MCF 10A (cell line): ENCODE data around the gene SCLT1. TPM values are rescaled to one million over a fixed set of nuclear protein-coding genes. Genes with fewer than 3 reads are reported as not detected.

Source experiments
- BruUV-seq: library from RNA; stranded (reverse); fragments of 400-500 nt; replicated peaks from 2 replicates; lab custom pipeline; 2021; lab: Mats Ljungman, UMichigan
- CTCF ChIA-PET: fragments of 300-600 bp; sonication (Branson Sonifier 250); formaldehyde crosslinking; extraction: SDS; loops from one replicate; lab custom pipeline; 2021; ENCODE audit warnings: antibody characterized with exemption, inconsistent platforms; lab: Yijun Ruan, JAX
- POLR2A ChIA-PET: fragments of 300-600, 350-650 bp; sonication (Branson Sonifier 250); formaldehyde crosslinking; extraction: SDS; loops from one replicate; lab custom pipeline; 2020; ENCODE audit warnings: antibody characterized with exemption, inconsistent platforms; lab: Yijun Ruan, JAX
- DNase-seq: peaks from one replicate; pipeline ENCODE4 v3.0.0-alpha.2; 2018; ENCODE audit not compliant: unreplicated experiment
- H3K27ac Mint-ChIP-seq: one replicate; pipeline ENCODE4 v1.8.0; 2022; ENCODE audit warnings: mild to moderate bottlenecking, low read depth, mixed read lengths; ENCODE audit not compliant: unreplicated experiment
- H3K27me3 Mint-ChIP-seq: one replicate; pipeline ENCODE4 v1.8.0; 2022; ENCODE audit warnings: mixed read lengths; ENCODE audit not compliant: insufficient read depth, unreplicated experiment
- H3K36me3 Mint-ChIP-seq: one replicate; pipeline ENCODE4 v1.8.0; 2022; ENCODE audit warnings: mild to moderate bottlenecking, moderate library complexity, mixed read lengths; ENCODE audit not compliant: insufficient read depth, unreplicated experiment
- H3K4me1 Mint-ChIP-seq: one replicate; pipeline ENCODE4 v1.8.0; 2022; ENCODE audit warnings: mixed read lengths; ENCODE audit not compliant: insufficient read depth, unreplicated experiment
- H3K4me3 Mint-ChIP-seq: one replicate; pipeline ENCODE4 v1.8.0; 2022; ENCODE audit warnings: mild to moderate bottlenecking, moderate library complexity, mixed read lengths; ENCODE audit not compliant: unreplicated experiment
- H3K9me3 Mint-ChIP-seq: one replicate; pipeline ENCODE4 v1.8.0; 2022; ENCODE audit warnings: mixed read lengths; ENCODE audit not compliant: unreplicated experiment
- CTCF ChIP-seq: fragments of 200-600 bp; IDR thresholded peaks from one replicate; pipeline ENCODE4 v1.8.0; 2022; ENCODE audit warnings: antibody characterized with exemption, mild to moderate bottlenecking; ENCODE audit not compliant: unreplicated experiment
- intact Hi-C: fragments of 100-400 bp; cut with micrococcal nuclease; formaldehyde crosslinking; loops from 2 replicates; pipeline ENCODE4 v1.14.1; 2022
- total RNA-seq: library from RNA; stranded (reverse); gene quantifications from 2 replicates; pipeline ENCODE4 v1.2.3, GENCODE V29; 2022

Gene SCLT1
- total RNA-seq, 1 experiment from 2014 or later: 20.7 TPM

DNA sequence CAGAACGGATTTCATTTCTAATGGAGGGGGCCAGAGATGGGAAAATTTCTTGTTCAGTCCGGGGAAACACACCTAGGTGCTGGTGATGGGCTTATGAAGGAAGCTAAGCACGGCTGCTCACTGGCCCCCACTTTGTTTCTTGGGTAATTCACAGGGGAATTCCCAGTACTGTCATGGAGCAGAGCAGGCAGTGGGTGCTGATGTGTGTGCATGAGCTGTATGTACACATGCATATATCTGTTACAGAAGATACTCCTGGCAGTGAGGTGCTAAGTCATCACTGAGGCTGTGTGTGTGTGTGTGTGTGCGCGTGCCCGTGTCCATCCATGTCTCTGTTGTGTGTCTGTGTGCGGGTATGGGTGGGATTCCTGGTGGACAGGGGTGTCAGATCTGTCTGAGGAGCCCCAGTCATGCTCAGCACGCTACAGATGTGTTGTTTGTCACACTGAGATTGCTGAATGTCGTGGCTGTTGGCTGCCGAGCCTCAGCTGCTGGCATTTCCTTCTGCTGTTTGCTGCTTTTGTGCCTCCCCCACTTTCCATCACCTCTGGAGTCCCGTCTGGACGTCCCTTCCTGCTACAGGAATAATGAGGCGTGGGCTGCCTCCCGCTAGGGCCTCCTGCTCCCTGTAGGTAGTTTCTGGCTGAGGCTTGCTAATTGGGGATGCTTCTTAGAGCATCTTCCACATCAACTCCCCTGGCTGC is 230.6 kb downstream of the SCLT1 start:
- CTCF ChIA-PET: interaction anchor here (0.6 to 3.1 kb wide), 39 partner anchors 8 to 440 kb away, joined by 3 to 40 read pairs (median 4); partner anchors contain the start of gene JADE1
- no peak for DNase-seq
- H3K27ac Mint-ChIP-seq: peak overlapping the region; percentile 47
- H3K36me3 Mint-ChIP-seq: peaks cover 93% of the 10 kb centered on the region
- intact Hi-C loops: loop anchor here (1.0 kb wide), 5 partner anchors 52 to 671 kb away; no protein-coding TSS in a partner anchor
- BruUV-seq: no TSS peak
- no peak for TF ChIP-seq CTCF
- H3K27me3 Mint-ChIP-seq: no peaks in the 10 kb centered on the region
- no peaks in the 10 kb centered on the region for H3K9me3 Mint-ChIP-seq
- no peaks in the 10 kb centered on the region for H3K4me1 Mint-ChIP-seq
- no peak overlapping the region for H3K4me3 Mint-ChIP-seq
- POLR2A ChIA-PET: interaction anchor here (0.8 to 1.1 kb wide), 3 partner anchors 8 to 671 kb away, joined by 4 to 8 read pairs (median 4); no protein-coding TSS in a partner anchor

- no peaks in the 10 kb centered on the region for H3K4me1 Mint-ChIP-seq
- no TSS peak for BruUV-seq
Observed at GRCh38 chr4:128861856-128862518, 231.4 kb downstream of the SCLT1 start.

DNA sequence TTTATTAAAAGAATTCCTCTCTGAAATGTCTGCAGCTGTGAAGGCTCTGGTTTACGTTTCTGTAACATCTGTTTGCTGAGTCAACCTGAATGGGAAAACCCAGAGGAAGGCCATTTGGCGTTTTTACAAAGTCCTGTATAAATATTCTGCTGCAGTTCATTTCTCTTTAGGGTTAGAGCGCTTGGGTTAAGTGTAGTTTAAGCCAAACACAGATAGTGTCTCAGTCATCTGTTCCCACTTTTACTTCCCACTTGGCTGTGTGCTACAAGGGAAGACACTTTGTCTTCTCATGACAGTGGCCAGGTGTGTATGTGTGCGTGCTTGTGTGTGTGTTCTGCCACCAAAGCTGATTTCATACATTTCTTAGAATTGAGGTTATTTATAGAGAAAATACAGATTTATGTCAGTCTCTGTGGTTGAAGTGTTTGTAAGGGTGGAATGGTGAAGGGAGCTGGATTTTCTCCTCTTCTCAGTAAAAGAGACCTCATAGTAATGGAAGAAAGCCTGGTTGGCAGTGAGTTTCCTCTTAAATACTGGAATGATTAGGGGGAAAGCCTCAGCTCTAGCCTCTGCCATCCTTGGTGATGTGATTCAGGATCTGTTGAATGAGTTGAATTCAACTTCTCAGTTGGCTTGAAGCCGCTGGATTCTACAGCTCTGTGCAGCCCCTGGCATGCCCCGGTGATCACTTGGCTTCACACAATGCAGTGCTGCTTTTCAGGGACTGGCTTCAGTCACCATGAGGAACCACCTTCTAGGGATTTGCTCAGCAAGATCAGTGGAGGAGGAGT is 233.3 kb downstream of the SCLT1 start:
- CTCF ChIA-PET: interaction anchor here (0.6 to 1.8 kb wide), 2 partner anchors 105 to 406 kb away, joined by 3 to 6 read pairs; no protein-coding TSS in a partner anchor
- Mint-ChIP-seq H3K9me3 (no peaks in the 10 kb centered on the region), H3K4me1 (no peaks in the 10 kb centered on the region), H3K27me3 (no peaks in the 10 kb centered on the region), H3K36me3 (peaks cover 88% of the 10 kb centered on the region), H3K4me3 (no peak overlapping the region), H3K27ac (no peak overlapping the region)
- BruUV-seq: no TSS peak
- POLR2A ChIA-PET: interaction anchor here (0.6 kb wide), 1 partner anchor 35 kb away, joined by 3 read pairs; no protein-coding TSS in a partner anchor
- no peak for TF ChIP-seq CTCF
- DNase-seq: no peak
- intact Hi-C loops: no loop called here

More at GRCh38 chr4:128861856-128862518, 231.4 kb downstream of the SCLT1 start:
- Mint-ChIP-seq H3K27ac (no peak overlapping the region), H3K36me3 (peaks cover 94% of the 10 kb centered on the region), H3K9me3 (no peaks in the 10 kb centered on the region), H3K27me3 (no peaks in the 10 kb centered on the region), H3K4me3 (no peak overlapping the region)
- POLR2A ChIA-PET: interaction anchor here (1.1 kb wide), 1 partner anchor 49 kb away, joined by 8 read pairs; no protein-coding TSS in a partner anchor
- CTCF ChIA-PET: interaction anchor here (0.6 to 3.1 kb wide), 17 partner anchors 12 to 558 kb away, joined by 3 to 40 read pairs (median 4); partner anchors contain the start of gene JADE1
- no peak for DNase-seq
- intact Hi-C loops: no loop called here
- TF ChIP-seq CTCF: no peak
